ENCODE results near the gene EP400.

EP400 gene, protein sequence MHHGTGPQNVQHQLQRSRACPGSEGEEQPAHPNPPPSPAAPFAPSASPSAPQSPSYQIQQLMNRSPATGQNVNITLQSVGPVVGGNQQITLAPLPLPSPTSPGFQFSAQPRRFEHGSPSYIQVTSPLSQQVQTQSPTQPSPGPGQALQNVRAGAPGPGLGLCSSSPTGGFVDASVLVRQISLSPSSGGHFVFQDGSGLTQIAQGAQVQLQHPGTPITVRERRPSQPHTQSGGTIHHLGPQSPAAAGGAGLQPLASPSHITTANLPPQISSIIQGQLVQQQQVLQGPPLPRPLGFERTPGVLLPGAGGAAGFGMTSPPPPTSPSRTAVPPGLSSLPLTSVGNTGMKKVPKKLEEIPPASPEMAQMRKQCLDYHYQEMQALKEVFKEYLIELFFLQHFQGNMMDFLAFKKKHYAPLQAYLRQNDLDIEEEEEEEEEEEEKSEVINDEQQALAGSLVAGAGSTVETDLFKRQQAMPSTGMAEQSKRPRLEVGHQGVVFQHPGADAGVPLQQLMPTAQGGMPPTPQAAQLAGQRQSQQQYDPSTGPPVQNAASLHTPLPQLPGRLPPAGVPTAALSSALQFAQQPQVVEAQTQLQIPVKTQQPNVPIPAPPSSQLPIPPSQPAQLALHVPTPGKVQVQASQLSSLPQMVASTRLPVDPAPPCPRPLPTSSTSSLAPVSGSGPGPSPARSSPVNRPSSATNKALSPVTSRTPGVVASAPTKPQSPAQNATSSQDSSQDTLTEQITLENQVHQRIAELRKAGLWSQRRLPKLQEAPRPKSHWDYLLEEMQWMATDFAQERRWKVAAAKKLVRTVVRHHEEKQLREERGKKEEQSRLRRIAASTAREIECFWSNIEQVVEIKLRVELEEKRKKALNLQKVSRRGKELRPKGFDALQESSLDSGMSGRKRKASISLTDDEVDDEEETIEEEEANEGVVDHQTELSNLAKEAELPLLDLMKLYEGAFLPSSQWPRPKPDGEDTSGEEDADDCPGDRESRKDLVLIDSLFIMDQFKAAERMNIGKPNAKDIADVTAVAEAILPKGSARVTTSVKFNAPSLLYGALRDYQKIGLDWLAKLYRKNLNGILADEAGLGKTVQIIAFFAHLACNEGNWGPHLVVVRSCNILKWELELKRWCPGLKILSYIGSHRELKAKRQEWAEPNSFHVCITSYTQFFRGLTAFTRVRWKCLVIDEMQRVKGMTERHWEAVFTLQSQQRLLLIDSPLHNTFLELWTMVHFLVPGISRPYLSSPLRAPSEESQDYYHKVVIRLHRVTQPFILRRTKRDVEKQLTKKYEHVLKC (N-terminal part only)

GRCh38 chr12:131949431-131950181 lies at the start of gene EP400:
Gene EP400, plus strand, starts transcription at chr12:131949942. Its CDS starts 10,678 bp downstream, at chr12:131960620.
- DNase-seq, result peak; percentile 95

- no peak for DNase-seq
These were observed 49.3 kb upstream of the EP400 start for GRCh38 chr12:131900397-131900796.

DNA sequence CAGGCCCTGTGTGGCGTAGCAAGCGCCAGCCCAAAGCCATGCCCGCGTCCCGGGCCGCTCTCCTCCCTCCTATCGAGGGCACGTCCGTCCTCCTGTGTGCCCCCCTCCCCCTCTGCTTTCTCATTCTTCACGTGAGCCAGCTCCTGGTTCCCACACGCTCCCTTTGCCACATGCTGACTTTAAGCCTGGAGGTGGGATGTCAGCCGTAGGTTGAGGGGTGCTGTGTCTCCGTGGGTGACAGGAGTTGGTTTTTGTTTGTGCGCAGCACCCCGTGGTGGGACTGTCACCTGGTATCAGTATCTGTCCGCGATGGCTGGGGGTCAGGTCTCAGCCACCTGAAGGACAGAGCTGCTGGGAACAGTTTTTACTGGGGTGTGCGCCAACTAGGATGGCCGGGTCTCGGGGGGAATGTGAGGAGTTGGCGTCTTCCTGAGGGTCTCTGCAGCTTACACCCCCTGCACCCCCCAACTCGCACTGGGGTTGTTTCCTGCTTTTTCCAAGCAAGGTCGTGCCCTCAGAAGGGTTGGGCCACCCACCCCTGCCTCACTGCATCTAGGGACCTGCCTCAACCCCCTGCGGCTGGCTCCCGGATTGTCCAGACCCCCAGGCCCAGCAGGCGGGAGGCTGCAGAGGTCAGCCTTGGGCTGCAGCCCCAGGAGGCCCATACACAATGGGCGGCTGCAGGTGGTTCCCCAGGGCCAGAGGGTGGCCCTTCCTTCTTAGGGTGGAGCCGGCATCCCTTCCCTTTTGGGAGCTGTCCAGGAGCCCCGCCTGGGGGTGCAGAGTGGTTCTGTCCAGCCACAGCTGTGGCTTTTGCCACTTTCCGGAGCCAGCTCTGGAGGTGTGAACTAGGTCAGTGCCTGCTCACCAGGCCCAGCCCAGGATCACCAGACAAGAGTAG lies 48.1 kb upstream of the EP400 start:
- DNase-seq, result no peak

DNA sequence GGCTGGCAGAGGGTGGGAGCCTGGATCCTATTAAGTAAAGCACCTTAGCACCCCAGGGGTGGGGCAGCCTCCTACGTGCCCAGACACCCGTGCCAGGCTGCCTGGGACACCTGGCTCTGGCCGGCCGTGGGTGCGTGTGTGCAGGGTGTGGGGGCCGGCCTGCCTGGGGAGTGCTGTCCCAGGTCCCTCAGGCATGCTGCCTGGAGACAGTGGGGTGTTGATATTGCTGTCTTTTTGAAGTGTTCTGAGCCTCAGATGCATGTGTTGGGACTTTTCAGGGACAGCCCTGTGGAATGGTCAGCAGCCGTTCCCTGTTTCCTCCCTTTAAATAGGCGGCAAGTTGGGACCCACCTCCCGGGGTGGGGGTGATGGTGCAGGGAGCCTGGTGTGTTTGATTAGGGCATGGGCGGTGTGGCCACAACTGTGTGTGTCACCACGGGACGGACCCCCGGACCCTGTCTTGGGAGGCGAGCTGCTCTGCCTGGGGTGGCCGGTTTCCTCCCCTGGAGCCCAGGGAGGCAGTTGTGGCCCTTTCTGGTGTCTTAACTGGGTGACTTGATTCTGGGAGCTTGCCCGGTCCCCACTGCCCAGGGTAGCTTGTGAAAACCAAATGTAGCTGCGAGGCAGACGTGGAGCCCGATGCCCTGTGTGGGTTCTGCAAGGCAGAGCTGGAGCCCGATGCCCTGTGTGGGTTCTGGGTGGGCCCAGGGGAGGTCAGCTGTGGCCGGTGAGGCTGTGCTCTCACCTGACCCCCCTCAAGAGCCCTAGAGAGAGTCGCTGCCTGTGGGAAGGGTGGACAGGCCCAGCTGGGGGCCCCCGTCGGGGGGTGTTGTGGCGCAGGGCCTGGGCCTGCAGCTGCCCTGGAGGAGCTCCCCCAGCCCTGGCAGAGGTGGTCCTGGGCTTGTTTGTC lies 47.2 kb upstream of the EP400 start:
- DNase-seq, result no peak

- no peak for DNase-seq
These were observed 46.2 kb upstream of the EP400 start for GRCh38 chr12:131903270-131904255.

DNA sequence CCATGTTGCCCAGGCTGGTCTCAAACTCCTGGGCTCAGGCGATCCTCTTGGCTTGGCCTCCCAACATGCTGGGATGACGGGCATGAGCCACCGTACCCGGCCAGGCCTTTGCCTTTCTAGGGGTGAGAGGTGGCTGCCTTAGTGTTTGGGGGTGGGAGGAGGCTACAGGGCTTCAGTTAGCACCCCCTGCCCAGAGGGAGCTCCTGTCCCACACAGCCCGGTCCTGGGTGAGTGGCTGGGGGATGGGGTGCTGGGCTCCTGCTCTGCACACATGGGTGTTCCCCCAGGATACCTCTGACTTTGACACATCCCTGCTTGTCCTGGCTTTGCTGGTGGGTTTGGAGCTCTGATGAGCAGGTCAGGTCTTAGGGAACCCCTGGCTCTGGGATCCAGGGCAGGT lies 45.4 kb upstream of the EP400 start:
- no peak for DNase-seq

- DNase-seq, result no peak
These were observed 44.6 kb upstream of the EP400 start for GRCh38 chr12:131905081-131905629.

GRCh38 chr12:131905630-131906091 lies 44.1 kb upstream of the EP400 start:
- DNase-seq, result no peak

- DNase-seq, result no peak
These were observed 42.2 kb upstream of the EP400 start for GRCh38 chr12:131907379-131908091.

- DNase-seq, result no peak
These were observed 41.4 kb upstream of the EP400 start for GRCh38 chr12:131908092-131909080.

GRCh38 chr12:131909081-131909751 lies 40.5 kb upstream of the EP400 start:
- DNase-seq, result no peak

DNA sequence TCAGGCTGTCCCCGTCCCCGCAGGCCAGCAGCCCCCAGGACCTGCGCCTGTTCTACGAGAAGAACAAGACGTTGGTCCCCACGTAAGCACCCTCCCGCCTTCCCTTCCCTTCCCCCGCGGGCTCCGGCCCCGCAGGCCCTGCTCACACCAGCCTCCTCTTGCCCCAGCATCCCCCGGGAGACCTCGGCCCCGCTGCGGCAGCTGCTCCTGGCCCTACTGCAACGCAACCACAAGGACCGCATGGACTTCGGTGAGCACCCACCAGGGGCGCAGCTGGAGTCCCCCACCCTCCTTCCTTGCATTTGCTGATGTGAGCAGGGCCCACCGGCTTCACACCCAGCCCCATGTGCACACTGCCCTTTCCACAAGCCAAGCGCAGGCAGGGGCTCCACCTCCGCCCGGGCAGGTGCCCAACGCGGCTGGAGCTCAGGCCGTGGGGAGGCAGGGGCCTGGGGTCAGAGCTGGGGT lies 40.0 kb upstream of the EP400 start:
- no peak for DNase-seq

- no peak for DNase-seq
These were observed 39.3 kb upstream of the EP400 start for GRCh38 chr12:131910302-131911027.

DNA sequence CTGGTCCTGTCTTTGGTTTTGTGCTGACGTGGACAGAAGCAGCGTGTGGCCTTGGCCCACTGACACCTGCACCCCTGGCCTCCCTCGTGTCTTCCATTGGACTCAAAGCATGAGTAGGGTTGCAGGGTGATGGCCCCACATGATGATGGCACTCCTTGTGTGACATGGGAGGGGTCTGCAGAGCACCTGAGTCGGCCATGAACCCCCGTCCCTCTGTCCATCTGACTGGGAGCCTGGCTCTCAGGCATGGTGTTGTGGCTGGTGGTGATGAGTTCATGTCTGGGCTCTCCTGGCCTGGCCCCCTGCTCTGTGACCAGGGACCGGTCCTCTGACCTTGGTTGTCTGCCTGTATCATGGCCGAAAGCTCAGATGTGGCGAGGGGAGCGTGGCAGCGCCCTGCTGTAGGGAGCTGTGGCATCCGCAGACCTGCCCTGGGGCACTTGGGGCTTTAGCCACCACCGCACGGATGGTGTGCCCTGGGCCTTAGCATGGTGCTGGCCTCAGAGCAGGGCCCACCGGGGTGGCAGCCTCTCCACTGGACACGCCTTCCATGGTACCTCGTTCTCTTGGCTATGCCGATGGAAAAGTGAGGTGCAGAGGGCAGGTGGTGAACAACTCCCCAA lies 38.6 kb upstream of the EP400 start:
- no peak for DNase-seq
